Measurements from ENCODE around the gene ITGB3.

DNA sequence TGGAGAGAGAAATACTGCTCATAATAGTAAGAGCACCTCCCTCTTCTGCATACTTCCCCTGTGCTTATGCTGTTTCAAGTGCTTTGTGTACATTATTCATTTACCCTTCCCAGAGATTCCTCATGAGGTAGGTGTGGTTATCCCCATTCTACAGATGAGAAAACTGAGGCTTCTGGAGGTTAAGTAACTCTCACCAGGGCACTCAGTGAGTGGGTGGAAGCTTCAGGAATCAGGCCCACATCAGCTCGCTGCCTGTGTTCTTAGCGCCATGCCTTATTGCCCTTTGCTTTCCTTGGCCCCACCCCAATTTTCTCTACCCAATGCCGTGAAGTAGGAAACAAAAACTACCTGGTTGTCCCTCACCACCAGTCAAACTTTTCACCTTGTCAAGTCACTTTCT lies 18.1 kb upstream of the ITGB3 start:
- TF ChIP-seq TCF7L2 (IDR thresholded peaks at IDR 0.05; ENCODE audit: low read depth, low read length): no peak
- TF ChIP-seq TEAD2 (tag; IDR thresholded peaks at IDR 0.05): no peak
- TF ChIP-seq JUND (IDR thresholded peaks at IDR 0.05; ENCODE audit: borderline replicate concordance, low read depth, low read length): no peak
- TF ChIP-seq JUND (tag; IDR thresholded peaks at IDR 0.05; ENCODE audit: borderline replicate concordance, low read depth, low read length): no peak
- TF ChIP-seq, protein P1, sequence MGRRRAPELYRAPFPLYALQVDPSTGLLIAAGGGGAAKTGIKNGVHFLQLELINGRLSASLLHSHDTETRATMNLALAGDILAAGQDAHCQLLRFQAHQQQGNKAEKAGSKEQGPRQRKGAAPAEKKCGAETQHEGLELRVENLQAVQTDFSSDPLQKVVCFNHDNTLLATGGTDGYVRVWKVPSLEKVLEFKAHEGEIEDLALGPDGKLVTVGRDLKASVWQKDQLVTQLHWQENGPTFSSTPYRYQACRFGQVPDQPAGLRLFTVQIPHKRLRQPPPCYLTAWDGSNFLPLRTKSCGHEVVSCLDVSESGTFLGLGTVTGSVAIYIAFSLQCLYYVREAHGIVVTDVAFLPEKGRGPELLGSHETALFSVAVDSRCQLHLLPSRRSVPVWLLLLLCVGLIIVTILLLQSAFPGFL (CRISPR knock-in tag; IDR thresholded peaks at IDR 0.05): no peak
- TF ChIP-seq TGIF2 (CRISPR knock-in tag; IDR thresholded peaks at IDR 0.05): no peak
- no peak for TF ChIP-seq TAF1 (IDR thresholded peaks at IDR 0.05; ENCODE audit: control insufficient read depth, extremely low read depth, insufficient read depth, low read length, severe bottlenecking)
- TF ChIP-seq ZNF354B (CRISPR knock-in tag; IDR thresholded peaks at IDR 0.05): no peak
- no peak for TF ChIP-seq LARP7 (IDR thresholded peaks at IDR 0.05)
